NCI-H2029 treated with DMSO at 0.1 percent for 48 hours (cell line): ENCODE measurements around the gene NOTCH1.
"Not testable (repeated sequence)": the region's sequence is repeated elsewhere in the genome, so short reads cannot be mapped to it uniquely, and the experiment has no call there.

Experiments used
- DNase-seq: peaks from one replicate; lab custom pipeline; 2025; lab: John Stamatoyannopoulos, UW

Gene NOTCH1

GRCh38 chr9:136545965-136546696 is at the start of gene NOTCH1:
NOTCH1 (minus strand) TSS chr9:136546048; CDS start chr9:136545786, 262 bp downstream.
- no peak for DNase-seq

GRCh38 chr9:136594492-136594891 is 48.6 kb upstream of the NOTCH1 start:
- no peak for DNase-seq

GRCh38 chr9:136593581-136593980 is 47.7 kb upstream of the NOTCH1 start:
- no peak for DNase-seq

- no peak for DNase-seq
Observed at GRCh38 chr9:136592666-136593065, 46.8 kb upstream of the NOTCH1 start.

GRCh38 chr9:136590821-136591752 is 45.2 kb upstream of the NOTCH1 start:
- no peak for DNase-seq

- DNase-seq, result no peak
Observed at GRCh38 chr9:136589766-136590763, 44.2 kb upstream of the NOTCH1 start.

- DNase-seq, result no peak
Observed at GRCh38 chr9:136588663-136589464, 43.0 kb upstream of the NOTCH1 start.

- no peak for DNase-seq
Observed at GRCh38 chr9:136587944-136588662, 42.3 kb upstream of the NOTCH1 start.

- no peak for DNase-seq
Observed at GRCh38 chr9:136587145-136587943, 41.5 kb upstream of the NOTCH1 start.

GRCh38 chr9:136586391-136586953 is 40.6 kb upstream of the NOTCH1 start:
- no peak for DNase-seq

GRCh38 chr9:136585531-136586120 is 39.8 kb upstream of the NOTCH1 start:
- DNase-seq, result no peak

- DNase-seq, result no peak
Observed at GRCh38 chr9:136584934-136585333, 39.1 kb upstream of the NOTCH1 start.

GRCh38 chr9:136584401-136584932 is 38.6 kb upstream of the NOTCH1 start:
- DNase-seq, result no peak

- no peak for DNase-seq
Observed at GRCh38 chr9:136582977-136583735, 37.3 kb upstream of the NOTCH1 start.

GRCh38 chr9:136581614-136582447 is 36.0 kb upstream of the NOTCH1 start:
- DNase-seq, result no peak

- not testable (repeated sequence) for DNase-seq
Observed at GRCh38 chr9:136579650-136580219, 33.9 kb upstream of the NOTCH1 start.
